GM19035 (cell line): ENCODE measurements around the gene MOGAT1.
A peak's percentile ranks its signal among the peaks of the same experiment; 100 is the strongest.
"Not testable (repeated sequence)": the region's sequence is repeated elsewhere in the genome, so short reads cannot be mapped to it uniquely, and the experiment has no call there.

Source experiments
- ATAC-seq: cut with Tn5 transposase; IDR thresholded peaks from one replicate; pipeline ENCODE4 v1.9.1; 2021; ENCODE audit not compliant: unreplicated experiment

Gene MOGAT1

DNA sequence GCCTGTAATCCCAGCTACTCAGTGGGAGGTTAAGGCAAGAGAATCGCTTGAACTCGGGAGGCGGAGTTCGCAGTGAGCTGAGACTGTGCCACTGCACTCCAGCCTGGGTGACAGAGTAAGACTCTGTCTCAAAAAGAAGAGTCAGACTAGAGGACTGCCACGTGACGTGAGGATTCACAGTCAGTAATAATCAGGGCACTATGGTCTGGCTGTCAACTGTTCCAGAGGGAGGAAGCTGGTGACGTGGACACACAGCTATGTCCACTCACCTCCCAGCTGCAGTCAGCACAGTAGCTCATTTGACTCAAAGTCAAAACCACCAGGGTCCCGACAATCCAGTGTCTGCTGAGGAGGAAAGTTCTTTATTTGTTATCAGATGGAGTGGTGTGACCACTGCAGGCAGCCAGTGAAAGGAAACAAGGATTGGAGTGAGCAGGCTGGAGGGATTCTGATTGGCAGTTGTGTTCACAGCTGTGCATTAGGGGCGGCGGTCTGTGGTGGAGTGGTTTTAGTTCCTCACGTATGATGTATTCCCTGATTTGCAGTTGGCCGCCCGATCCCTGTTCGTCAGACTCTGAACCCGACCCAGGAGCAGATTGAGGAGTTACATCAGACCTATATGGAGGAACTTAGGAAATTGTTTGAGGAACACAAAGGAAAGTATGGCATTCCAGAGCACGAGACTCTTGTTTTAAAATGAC, 37.9 kb downstream of the MOGAT1 start:
- no peak for ATAC-seq

DNA sequence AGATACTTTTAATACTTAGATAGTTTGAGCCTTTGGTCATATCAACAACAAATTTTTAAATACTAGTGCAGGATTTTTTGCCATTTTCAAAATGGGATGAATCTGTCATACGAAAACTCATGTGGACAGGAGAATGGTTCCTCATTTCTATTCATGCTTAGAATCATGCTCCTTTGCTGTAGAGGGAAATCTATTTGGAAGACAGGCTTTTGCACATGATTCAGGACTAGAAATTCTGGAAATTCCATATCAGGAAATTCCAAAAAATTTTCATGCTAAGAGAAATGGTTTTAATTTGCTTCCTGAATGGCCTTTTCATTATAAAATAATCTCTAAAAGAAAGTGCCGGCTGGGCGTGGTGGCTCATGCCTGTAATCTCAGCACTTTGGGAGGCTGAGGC, 39.3 kb downstream of the MOGAT1 start:
- ATAC-seq = no peak

DNA sequence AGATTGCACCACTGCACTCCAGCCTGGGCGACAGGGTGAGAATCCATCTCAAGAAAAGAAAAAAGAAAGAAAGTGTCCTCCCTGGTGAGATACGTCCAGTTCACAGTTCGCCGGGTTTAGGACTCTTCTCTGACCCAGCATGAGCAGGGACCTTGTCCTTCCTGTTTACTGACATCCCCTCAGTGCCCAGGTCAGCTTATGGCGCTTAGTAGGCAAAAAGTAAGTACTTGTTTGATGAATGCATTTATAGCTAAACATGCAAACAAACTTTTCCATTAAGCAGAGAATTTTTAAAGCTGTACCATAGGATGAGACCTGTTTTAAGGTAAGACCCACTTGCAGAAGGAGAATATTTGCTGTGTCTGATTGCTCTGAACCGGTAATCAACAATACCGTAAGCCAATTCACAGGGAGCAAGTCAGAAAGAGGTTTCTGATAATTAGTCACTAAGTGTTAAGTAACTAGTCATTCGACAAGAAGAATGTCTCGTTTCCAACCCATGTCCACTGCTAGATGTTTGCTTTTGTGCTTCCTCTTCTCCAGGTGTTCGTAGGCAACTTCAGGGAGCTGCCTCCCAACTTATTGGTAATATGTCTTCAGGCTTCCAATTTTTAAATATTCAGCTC, 40.0 kb downstream of the MOGAT1 start:
- ATAC-seq = no peak

DNA sequence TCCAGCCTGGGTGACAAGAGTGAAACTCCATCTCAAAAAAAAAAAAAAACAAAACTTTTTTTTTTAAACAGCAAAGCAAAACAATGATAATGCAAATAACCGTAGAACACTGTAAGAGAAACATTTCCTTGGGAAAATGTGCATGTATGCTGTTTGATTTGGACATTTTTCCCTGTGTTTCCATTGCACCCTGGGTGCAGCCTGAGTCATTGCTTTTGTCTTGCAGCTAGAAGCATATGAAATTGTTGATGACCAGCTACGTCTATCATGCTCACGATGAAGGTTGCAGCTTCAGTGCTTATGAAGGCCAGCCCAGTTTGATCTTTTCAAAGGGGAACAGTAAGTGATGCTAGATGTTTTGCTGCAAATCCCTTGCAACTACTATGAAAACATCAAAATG, 41.5 kb downstream of the MOGAT1 start:
- ATAC-seq = no peak

DNA sequence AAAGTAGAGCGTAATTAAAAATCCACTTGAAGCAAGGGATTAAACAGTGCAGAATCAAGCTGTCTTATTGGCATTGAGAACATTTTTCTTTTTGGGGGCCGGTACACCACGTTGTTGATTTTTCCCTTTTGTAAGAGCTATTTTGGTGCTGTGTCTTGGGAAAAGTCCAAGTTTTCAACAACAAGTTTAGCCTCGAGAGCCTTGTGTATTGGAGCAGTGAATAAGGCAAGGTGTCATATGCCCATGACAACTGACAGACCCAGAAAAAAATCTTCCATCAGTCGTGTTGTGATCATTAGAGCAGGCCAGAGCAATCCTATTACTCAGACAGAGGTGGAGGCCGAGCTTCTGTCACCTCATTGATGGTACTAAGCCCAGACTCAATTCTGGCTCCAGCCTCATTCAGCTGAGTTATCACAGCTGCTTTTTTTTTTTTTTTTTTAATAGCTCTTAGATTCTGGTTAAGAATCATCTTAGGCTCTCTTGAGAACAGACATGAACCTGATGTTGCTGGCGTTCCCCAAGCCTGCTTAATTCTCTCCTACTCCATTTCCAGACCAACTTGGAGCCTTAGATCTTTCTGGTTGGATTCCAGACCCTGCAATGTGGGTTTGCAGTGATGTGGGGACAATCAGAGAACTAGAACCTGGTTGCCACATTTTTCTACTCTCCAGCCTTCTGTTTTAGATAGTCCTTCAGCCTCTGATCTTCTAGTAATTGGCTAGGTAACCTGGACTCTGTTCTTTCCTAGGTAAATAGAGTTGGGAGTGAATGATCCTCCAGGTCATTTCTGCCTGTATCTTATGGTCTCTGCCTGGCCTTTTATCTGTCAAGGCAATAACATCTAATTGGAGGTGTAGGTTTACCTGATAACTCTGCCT, 43.1 kb downstream of the MOGAT1 start:
- ATAC-seq = no peak

DNA sequence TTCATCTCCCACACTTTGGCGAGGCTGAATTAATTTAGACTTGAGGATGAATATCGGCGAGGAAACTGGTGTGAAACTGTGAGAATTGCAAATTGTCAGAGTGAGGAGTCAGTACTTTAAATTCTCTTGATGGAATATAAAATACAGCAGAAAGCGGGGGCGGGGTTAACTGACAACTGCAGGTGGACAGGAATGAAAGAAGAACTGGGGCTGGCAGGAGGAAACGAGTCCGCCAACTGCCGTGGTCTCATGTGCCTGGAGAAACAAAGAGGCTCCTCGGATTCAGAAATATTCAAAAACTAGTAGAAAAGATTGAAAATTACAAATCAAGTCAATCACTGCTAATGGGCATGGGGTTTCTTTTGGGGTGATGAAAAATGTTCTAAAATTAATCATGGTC, 44.3 kb downstream of the MOGAT1 start:
- ATAC-seq = no peak

DNA sequence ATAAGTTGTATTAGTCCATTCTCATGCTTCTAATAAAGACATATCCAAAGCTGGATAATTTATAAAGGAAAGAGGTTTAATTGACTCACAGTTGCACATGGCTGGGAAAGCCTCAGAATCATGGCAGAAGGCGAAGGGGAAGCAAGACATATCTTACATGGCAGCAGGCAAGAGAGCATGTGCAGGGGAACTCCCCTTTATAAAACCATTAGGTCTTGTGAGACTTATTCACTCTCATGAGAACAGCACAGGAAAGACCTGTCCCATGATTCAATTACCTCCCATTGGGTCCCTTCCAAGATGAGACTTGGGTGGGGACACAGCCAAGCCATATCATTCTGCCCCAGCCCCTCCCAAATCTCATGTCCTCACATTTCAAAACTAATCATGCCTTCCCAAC, 48.3 kb downstream of the MOGAT1 start:
- not testable (repeated sequence) for ATAC-seq

DNA sequence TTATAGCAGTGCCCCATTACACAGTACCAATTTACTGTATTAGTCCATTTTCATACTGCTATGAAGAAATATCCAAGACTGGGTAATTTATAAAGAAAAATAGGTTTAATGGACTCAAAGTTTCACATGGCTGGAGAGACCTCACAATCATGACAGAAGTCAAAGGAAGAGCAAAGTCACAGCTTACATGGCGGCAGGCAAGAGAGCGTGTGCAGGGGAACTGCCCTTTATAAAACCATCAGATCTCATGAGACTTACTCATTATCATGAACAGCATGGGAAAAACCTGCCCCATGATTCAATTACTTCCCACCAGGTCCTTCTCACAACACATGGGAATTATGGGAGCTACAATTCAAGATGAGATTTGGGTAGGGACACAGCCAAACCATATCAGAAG, 50.1 kb downstream of the MOGAT1 start:
- not testable (repeated sequence) for ATAC-seq

DNA sequence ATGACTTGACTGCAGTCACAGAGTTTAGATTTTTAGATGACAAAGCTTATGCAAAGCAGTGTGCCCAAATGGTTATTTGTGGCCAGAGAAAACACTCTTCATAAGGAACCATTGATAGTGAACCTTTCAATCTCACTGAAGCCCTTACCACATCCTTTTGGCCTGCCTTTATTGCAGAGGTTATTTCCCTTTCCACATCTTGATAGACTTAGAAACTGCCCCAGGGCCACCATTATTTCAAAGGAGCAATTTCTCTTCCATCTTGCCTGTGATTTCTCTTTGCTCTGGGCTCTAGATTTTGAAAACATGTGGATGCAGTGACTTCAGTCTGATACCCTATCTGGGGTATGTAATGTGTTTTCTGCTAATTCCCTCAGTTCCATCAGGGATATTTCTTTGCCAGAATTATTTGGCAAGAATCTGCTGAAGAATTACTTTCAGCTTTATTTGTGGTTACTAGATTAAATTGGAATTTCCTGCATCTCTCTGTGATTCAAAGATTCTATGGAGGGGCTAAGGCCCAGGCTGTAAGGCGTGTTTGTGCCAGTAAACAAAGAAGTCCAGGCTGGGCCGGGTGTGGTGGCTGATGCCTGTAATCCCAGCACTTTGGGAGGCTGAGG, 51.0 kb downstream of the MOGAT1 start:
- peak; percentile 94 for ATAC-seq

DNA sequence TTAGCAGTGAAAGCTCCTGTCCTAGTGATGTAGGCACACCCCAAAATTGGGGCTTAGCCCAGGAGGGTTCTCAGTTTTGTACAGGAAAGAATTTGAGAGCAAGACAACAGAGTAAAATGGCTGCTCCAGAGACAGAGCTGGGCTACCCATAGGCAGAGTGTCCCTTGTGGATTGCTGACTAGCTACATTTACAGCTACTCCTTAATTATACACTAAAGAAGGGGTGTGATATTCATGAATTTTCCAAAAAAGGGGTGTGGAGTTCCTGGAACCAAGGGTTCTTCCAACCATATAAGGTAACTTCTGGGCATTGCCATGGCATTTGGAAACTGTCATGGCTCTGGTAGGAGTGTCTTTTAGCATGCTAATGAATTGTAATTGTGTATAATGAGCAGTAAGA, 52.8 kb downstream of the MOGAT1 start:
- no peak for ATAC-seq

DNA sequence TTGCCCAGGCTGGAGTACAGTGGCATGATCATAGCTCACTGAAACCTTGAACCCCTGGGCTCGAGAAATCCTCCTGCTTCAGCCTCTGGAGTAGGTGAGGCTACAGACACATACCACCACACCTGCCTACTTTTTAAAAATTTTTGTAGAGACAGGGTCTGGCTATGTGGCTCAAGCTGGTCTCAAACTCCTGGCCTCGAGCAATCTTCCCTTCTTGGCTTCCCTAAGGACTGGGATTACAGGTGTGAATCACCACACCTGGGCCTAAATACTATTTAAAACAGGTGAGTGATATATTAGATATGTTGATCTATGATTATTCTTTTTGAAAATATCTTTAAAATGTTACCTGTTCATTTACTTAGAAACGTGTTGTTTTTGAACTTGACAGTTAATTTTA, 57.2 kb downstream of the MOGAT1 start:
- no peak for ATAC-seq

DNA sequence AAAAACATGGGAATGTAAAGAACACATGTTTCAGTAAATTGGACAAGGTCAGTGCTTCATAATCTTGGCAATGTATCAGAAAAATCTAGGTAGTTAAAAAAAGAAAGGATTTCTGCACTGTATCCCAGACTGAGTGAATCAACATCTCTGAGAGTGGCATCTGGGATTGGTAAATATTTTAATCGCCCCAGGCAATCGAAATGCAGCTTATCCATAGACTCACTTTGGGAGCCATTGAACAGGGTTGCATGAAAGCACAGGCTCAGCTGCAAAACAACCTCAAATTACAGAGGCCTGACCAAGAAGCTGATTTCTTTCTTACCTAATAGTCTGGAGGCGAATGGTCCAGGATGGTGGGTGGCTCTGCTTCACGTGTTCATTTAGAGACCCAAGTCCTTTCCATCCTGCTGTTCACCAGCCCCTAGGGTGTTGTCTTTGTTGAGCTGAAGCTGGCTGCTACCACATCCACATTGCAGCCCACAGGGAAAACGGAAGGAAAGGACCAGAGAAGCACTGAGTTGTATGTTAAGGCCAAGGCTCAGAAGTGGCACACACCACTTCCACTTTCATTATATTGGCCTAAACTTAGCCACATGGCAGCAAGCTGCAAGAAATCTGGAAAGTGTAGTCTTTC, 59.0 kb downstream of the MOGAT1 start:
- peak; percentile 56 for ATAC-seq

DNA sequence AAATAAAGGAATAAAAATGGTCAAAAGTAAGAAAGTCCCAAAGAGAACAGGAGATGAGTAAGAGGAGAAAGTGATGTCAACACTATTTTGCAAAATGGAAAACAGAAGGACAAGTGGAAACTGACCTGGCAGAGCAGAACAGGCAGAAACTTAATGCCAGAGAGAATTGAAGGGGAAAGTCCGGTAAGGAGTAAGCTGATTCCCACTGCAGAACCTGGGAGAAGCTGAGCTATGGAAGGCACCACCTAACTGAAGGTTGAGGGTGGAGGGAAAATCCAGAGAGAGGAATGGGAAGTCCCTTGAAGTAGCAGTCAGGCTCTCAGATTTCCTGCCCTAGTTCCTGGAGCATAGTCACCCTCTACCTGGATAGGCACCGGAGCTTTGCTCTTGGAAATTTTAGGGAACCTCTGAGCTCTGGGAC, 59.8 kb downstream of the MOGAT1 start:
- ATAC-seq = no peak

DNA sequence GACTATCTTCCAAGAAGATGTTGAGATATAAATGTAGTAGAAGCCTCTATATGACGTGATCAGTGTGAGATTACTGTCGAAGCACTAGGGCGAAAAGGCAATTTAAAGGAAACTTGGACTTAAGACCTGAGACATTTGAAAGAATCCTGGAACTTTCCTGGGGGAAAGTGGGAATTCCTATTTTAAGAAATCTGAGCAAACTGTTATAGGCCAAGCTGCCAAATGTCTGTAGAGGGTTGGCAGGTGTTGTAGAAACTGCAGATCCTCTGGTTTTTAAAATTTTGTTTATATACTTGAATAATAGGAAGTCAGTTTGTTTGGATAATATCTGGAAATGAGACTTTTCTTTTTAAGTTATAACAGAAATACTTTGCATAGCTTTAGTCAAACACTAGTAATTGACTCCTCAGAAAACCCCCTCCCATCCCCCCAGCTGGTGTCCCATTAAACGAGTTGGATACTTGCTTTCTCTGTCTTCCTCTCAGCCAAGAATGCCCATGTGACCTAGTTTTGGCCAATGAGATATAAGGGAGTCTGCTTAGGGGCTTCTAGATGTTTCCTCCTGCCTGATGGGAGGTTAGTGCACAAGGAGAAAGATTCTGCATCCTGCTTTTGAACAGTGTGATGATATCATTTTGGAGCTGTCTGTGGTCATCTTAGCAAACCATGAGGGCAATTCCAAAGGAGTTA, 61.2 kb downstream of the MOGAT1 start:
- no peak for ATAC-seq

DNA sequence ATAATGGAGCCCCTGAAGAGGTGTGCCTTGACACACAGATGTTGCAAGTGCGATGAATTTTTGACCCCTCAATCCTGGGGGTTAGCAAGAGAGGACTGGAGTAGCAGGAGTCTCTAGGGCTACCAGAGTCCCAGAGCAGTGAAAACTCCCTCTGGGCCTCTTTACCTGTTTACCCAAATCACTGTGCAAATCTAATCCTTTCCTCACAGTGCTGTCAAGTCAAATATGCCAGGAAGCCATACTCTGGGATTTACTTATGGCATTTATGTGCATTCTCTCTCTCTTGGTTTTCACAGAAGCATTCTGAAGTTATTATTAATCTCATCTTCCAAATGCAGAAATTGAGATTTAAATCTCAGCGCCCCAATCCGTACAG, 62.0 kb downstream of the MOGAT1 start:
- ATAC-seq = no peak

DNA sequence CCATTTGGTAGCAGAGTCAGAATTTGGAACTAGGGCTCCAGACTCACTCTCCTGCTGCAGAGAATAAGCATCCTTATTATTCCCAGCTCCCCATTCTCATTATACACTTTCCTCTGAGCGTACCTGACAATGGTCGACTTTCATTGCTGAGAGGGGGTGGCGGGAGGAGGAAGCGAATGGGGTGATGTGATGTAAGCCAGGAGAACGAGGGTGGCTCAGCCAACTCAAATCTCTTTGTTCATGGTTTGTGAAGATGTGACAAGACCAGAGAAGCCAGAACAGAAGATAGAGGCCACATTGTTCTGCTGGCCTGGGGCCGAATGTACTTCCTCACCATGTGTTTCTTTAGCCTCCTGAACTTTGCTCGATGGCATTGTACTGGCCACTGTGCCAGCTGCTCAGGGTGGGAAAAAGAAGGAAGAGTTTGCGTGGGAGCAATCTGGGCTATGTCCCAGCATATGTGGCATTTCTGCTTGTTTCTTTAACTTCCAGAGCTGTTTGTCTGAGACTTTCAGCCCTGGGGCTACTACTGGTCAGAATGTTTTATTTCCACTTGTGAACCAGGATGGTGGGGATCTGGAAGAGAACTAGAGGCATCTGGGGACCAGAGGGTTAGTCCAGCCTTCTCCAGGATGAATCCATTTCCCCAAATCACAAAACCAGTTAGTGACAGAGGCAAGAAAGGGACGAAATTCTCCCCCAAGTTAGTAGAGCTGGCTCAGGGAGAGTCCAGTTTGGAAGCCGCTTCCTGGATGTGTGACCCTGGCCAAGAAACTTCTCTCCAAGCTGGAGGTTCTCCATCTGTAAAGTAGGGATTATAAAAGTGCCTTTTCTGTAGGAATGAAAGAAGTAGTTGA, 62.6 kb downstream of the MOGAT1 start:
- no peak for ATAC-seq

DNA sequence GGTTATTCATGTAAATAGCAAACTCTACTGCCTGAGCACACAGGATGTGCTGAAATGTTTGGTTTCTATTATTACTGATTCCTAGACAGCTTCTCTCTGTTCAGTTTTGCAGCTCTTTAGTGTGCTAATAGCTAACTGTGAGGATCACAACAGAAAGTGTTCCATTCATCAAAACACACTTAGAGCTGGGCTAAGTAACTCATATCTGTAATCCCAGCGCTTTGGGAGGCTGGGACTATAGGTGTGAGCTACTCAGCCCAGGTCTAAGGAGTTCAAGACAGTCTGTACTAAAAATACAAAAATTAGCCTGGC, 63.2 kb downstream of the MOGAT1 start:
- peak; percentile 74 for ATAC-seq

DNA sequence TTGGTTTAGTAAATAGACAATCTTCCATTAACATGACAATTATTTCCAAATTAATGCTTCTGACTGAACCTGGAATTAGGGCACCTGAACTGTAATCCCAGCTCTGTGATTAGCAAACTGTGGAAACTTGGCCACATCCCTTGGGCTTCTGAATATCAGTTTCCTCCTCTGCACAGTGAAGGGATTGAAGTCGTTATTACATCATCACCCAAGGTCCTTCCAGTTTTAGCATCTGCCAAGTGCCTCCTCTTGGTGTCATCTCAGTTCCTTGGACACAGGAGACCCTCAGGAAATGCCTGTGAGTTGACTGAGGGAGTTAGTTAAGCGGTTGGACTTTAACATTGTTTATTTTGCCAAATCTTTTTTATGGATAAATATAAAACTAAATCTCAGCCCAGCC, 64.8 kb downstream of the MOGAT1 start:
- ATAC-seq = no peak

DNA sequence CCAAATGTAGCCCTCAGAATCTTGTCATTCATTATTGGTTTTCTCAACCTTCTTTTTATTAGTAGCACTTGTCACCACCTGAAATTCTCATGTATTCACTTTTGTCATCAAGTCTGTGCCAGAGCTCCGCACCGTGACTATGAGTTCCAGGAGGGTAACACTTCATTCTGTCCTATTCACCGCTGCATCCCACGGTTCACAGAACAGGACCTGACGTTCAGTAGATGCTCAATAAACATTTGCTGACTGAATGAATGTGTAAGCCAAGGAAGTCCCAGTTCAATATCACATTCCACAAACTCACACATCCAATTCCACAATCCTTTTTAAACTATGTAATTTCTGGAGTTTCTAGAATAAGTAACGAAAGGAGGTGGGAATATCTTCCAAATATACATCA, 65.5 kb downstream of the MOGAT1 start:
- ATAC-seq = no peak

DNA sequence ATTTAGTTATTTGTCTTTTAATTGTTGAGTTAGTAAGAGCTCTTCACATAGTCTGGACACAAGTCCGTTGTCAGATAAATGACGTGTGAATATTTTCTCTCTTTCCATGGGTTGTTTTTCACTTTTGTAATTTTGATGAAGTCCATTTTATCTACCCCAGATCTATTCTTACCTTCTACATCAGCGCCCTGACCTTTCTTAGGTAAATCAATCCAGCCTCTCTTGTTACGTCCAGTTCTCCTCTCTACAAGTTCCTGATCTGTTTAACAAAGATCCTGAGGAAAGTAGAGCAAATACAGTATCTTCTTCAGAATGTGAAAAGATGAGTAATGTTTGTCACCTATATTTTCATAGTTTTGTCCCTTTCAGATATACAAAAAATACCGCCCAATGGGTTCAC, 66.9 kb downstream of the MOGAT1 start:
- ATAC-seq = no peak
